Epithelial cell of prostate (primary cell): Measurements from ENCODE around the gene DLX6.
A peak's percentile ranks its signal among the peaks of the same experiment; 100 is the strongest.

ENCODE experiments used
- DNase-seq: peaks from one replicate; pipeline ENCODE4 v3.0.0-alpha.2; 2011; ENCODE audit warnings: low read depth, low spot score
- H3K27ac ChIP-seq: fragments of 450-650 bp; 2 replicates; pipeline ENCODE4 v1.5.1; 2017; ENCODE audit warnings: mild to moderate bottlenecking

DLX6 gene

DNA sequence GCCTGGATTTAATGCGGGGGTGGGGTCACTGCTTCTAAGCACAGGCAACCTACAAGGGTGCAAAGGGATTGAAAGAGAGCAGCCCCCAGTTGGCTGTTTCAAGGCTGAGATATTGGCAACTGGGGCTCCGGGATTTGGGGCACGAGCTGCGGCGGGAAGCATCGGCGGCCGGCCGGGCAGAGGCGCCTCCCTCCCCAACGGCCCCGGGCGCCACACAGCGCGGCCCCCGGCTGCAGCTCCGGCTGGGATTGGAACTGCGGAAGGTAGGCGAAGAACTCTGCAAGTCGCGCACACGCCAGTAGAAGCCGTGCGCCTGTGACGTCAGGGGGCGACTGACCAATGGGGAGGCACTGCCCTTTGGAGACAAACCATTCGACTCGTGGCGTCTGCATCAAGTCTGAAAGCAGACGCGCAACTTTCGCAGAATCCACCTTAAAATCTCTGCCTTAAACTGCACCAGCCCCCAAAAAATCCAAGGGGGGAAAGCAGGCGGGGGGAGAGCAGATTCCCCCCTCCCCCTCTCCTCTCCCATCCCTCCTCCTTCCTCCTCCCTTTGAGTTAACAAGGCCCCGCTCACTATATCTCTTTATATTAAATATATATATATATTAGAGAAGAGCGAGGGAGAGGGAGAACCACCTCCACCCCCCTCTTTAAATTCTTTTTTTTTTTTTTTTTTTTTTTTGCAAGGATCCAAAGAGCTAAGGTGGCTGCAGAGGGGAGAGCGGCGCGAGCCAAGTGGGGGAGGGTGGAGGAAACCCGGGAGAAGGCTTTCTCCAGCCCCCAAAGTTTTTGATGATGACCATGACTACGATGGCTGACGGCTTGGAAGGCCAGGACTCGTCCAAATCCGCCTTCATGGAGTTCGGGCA lies at the start of gene DLX6:
Gene DLX6, plus strand, starts transcription at position 371 of the 872 bp plus-strand sequence. Its CDS starts 425 bp downstream, at position 796.
- H3K27ac ChIP-seq: no peak within 1 kb of the TSS
- DNase-seq: no peak

DNA sequence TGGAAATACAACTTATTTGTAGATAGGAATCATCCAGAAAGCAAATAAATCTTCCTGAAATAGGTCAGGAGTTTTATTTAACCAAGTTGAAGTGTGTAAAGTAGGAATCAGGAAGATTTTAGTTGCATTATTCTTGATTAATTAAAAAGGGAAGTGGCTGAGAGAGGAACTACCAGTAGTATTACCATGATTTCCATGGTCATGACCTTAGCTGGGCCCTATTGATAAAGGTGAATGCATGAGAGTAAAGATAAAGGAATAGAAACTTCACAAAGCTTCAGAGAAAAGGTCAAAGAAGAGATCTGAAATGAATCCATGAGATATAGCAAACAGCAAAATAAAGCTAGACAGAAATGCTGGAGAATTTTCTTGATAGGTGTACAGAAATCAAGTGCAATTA lies 46.2 kb upstream of the DLX6 start:
- no peak overlapping the region for H3K27ac ChIP-seq
- DNase-seq: no peak

DNA sequence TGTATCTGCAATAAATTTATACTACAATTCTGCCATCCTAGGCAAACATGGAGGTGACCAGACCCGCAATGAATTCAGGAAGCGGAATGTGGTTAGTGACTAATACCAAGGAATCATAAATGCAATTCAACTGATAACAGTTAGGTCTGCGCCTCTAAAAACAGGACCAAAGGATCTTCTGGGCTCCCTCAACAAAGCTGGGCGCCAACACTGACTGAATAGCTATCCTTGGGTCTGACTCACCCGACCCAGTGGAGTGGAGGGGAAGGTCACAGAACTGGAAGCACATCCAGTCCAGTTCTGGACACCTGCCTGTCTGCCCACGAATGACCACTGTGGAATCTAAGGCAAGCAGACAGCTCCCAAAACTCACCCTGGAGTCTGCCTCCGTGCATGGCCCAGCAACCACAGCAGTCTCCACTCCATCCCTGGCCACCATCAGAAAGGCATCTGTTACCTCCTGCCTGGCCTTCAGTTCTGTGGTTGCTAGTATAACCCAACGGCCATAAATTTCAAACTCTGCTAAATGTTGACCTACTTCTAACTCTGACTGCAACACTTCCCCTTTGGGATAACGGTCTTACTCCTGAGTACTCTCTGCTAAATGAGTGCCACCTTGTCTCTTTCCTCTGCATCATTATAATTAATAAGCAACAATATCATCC lies 43.0 kb upstream of the DLX6 start:
- no peak overlapping the region for H3K27ac ChIP-seq
- no peak for DNase-seq

DNA sequence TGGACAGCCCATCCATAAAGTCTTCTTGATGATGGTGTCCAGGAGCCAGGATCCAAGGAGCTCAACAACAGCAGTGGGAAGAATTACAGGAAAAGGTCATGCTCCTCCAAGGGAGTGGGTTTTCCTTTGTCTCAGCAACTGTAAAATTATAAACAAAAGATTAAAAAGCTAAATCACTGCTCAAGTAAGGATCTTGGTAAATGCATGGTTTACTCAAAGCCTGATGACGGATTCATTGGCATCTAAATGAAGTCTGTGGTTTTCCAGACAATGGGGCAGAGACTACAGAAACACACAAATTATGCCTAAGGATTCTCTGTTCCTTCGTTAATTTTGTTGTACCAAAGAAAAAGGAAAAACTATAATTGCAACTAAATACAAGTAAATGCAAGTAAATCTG lies 36.4 kb upstream of the DLX6 start:
- no peak overlapping the region for H3K27ac ChIP-seq
- DNase-seq: no peak

DNA sequence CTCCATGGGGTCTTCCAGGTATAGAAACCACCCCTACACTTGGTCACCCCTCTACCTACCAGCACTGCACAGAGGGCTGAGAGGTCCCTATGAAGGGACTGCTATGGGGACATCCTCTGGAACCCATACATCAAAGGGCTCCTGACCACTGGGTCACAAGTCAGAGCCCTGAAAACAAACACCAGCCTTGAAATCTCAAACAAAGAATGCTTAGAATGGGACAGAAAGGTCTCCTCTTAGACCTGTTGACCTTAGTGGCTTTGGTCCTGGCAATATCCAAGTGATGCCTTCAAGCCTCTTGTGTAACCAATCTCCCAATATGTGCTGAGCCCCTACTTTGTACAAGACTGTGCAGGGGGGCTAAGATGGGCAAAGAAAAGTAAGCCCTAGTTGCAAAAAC lies 34.6 kb upstream of the DLX6 start:
- no peak overlapping the region for H3K27ac ChIP-seq
- no peak for DNase-seq

DNA sequence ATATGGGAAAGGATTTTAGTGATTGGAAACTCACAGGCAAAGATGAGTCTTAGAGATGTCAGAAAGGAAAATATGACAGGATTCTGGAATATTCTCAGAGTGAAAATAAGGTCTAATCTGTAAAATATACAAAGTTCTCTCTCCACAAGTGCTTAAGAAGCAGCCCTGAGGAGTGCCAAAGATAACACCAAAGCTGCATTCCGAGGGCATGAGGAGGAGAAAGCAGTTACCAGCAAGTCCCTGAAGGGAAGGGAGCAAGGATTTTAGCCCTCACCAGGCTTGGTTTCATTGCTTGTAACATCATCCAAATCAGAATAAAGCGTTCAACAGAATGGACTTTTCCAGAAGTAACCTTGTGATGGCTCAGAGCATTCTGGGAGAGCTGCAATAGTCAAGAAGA lies 31.4 kb upstream of the DLX6 start:
- no peak overlapping the region for H3K27ac ChIP-seq
- no peak for DNase-seq

DNA sequence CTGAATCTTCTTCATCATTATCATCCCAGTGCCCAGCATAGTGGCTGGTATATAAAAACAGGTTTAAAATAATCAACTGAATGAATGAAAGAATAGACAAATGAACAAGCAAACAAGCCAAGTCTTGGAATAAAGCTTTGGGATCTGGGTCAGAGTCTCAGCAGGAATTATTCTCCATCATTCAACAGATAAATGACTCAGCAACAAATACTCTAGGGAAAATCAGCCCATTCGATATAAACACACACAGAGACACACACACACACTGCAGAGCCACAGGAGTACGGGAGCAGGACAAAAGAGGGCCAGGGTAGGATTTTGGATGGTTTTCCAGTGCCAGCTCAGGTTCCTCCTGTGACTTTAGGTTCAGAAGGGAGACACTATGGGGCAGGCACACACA lies 29.2 kb upstream of the DLX6 start:
- no peak for DNase-seq
- H3K27ac ChIP-seq: no peak overlapping the region

DNA sequence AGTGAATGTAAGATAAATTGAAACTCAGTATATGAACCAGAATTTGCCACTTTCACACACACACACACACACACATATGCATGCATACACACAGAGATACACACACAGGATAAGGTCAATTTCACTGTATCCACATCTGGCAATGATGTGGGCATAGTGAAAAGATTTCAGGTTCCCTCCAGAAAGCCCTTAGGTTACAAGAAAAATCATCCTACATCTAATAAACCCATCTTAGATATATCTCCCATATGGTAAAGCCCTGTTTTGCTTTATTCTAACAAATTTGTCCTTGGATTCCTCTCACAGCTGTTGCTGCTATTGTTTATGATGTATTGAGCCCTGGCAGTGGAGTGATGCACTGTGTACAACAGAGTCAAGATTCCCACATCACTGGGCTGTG lies 27.9 kb upstream of the DLX6 start:
- H3K27ac ChIP-seq: no peak overlapping the region
- DNase-seq: no peak

DNA sequence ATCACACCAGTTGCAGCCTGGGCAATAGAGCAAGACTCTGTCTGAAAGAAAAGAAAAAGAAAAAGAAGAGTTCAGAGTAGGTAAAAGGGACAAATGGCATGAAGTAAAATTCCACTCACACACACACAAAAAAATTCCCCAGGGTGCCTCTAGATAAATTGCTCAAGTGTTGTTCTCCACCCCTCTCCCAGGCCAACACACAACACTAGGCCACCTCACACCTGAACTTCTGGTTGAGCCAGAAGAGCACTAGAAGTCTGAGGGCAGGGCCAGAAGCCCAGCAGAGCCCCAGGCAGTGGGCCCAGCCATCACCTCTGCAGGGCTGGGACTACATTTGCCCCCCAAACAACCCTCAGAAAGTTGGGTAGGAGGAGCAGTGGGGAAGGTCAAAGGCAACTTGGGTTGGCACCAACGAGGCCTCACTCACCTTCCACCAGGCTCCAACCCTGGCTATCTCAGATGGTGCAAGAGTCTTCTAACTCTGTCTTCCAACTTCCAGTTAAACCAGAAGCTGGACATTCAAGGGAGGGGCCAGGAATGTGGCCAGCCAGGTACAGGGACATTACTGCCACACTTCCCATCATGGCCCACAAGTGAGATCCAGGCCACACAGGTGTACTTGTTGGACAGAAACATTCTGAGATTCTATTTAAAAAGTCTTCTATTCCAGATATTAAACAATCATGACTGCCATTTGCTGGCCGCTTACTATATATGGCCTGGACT lies 25.6 kb upstream of the DLX6 start:
- H3K27ac ChIP-seq: peak overlapping the region; percentile 4
- DNase-seq: no peak

DNA sequence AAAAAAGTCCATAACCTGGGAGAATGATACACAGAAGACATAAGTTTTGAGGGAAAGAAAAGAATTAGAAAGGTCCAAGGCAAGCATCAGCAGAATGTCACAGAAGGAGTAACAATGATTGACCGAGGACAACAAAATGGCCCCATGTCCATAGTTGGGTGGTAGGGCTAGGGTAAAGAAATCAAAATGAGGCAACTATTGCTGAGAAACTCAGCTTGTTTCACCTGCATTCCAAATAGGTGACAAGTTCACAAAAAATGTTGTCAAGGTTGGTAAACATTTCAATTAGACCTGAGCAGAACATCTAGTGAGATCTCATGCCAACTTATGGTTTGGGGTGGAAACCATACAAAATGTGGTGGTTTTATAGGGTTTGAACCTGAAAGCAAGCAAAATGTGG lies 22.8 kb upstream of the DLX6 start:
- DNase-seq: no peak
- H3K27ac ChIP-seq: no peak overlapping the region

DNA sequence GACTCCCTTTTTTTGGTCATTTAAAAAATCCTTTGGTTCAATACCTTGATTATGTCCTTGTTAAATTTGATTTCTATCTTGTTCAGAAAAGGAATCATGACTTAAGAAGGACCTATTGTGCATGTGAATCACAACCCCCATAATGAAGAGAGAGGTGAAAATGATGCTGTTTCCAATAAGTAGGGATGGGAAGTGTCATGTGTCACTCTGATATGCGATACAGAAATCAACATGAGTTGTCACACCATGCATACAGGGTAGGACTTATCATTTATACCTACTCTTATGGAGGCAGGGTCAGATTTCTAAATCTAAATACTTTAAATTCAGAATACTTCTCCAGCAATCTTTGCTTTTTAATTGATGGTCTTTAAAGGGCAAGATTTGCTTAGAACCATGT lies 19.4 kb upstream of the DLX6 start:
- no peak for DNase-seq
- no peak overlapping the region for H3K27ac ChIP-seq

DNA sequence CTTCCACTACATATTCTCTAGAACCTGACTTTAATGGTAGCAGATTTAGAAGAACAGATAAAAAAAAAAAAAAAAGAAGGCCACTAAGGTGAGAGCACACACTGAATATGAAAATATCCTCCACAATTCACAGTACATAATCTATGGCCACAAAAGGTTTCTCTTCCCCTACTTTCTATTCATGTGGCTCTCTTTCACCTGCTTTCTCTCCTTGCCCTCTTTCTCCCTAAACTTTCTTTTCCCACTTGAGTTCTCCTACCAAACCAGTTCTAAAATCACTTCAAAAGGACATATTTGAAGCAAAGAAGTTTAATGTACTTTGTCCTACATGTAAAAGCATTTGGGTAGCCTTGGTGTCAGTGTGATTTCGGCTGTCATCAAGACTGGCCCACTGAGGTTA lies 18.5 kb upstream of the DLX6 start:
- H3K27ac ChIP-seq: no peak overlapping the region
- DNase-seq: no peak

DNA sequence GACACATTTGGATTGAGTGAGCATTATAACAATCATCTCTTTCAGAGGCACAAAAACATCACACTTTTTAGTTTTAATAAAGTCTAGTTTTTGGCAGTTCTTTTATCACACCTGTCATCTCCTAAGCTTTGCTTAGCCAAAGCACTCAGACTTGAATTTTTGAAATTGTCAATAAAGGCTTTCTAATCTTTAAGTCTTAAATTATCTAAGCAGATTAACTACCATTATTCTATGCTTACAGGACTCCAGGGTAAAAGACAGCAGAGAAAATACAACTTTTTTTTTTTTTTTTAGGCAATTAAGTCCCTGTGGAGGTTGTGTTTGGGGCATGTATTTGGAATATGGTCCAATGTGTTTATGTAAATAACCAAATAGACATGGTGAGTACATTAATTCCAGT lies 17.6 kb upstream of the DLX6 start:
- no peak for DNase-seq
- H3K27ac ChIP-seq: no peak overlapping the region

DNA sequence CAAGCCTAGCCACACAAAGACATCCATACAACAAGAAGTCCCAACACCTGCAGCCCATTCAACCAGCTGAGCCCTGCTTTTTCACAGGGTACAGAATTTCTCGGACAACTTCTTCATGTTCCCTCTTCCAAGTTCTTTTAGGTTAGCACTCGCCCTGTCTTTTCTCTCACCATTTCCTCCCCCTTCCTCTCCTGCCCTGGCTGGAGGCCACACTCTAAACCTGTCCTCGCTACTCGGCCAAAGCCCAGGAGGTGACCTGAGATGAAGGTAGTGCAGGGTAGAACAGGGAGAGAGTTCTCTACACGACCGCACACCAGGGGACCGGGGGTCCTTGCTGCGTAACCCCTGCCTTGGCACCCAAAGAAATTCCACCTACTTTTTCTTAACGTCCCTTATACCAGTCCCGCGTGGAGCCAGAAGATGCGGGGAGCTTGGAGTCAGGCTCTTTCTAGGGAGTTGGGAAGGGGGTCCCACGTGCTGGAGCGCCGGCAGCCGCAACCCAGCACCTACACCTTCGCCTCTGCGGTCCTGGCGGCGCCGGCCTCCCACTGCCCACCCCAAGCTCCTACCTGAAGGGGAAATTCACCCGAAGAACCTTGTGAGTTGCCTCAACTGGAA lies 16.0 kb upstream of the DLX6 start:
- H3K27ac ChIP-seq: no peak overlapping the region
- no peak for DNase-seq

DNA sequence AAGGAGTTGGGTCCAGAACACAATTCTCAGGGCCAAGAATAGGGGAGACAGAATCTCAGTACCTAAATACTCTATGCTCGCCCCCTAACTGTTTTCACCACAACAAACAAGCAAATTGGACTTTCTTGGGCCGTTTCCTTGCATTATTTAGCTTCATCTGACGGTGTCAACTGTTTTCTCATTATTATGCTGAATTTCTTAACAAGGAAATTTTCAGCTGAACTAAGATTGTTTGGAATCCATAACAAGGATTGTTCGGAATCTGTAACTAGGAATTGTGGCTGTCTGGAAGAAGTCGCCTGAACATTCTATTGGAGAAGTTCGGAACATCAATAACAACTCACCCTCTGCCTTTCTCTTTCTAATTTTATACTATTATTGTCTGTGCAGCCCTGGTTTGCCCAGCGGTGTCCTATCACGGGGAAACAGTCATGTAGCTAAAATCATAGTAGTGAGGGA lies 15.5 kb upstream of the DLX6 start:
- DNase-seq: no peak
- no peak overlapping the region for H3K27ac ChIP-seq

DNA sequence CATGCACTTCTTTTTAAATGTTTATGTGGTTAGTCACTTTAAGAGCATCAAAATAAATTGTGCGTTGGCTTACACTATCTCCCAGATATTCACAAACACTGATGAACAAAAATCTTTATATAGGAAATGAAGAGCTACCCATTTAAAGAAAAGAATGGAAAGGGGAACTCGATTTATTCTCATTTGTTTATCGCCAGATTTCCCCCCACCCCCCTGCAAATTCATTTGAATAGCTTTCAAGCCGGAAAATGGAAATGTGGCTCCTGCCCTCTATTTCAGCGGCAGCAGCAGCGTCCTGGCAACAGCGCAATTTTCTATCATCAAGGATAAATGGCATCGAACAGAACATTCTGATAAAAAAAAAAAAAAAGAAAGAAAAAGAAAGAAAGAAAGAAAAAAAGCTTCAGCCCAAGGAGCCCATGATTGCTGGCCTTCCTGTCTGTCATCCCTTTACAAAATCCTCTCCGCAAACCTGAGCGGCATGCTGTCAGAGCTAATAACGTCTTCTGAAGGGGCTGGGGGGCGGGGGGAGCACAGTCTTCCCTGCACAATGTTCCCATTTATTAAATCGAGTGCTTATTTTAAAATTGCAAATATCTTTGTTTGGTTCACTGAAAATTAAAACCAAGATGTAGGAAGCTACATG lies 13.7 kb upstream of the DLX6 start:
- H3K27ac ChIP-seq: no peak overlapping the region
- DNase-seq: no peak

DNA sequence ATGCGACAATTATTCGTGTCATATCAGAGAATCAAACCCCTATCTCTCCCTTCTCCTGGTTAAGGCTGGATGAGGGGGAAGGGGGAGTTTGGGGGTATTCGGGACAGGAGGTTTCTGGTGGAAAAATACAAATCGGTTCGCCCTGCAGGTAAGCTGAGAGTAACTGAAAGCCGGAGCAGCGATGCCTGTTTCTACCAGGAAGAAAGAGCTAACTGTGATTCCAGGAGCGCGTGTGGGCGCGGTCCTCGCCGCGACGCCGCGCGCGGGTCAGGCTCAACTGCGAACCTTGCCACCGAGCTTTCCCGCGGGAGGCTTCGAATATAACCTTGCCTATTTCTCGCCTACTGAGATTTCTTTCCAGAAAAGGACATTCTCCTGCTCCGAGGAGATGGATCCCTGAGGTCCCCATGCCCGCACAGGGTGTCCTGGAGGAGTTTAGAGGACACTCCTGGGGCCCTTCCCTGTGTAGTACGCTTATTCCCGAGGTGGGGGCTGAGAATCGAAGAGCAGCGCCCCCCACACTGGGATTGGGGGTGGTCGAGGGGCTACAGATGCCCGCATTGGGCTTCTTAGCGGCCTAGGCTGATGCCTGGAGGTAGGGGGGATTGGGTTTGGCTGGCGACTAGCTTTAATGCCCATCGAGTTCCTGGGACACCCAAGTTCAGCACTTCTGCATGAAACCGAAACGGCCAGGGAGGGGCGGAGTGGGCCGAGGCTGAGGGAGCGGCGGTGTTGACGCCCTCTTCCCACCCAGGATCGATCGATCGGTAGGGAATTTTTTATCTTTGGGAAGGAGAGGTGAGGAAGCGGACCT lies 13.0 kb upstream of the DLX6 start:
- no peak overlapping the region for H3K27ac ChIP-seq
- DNase-seq: no peak

DNA sequence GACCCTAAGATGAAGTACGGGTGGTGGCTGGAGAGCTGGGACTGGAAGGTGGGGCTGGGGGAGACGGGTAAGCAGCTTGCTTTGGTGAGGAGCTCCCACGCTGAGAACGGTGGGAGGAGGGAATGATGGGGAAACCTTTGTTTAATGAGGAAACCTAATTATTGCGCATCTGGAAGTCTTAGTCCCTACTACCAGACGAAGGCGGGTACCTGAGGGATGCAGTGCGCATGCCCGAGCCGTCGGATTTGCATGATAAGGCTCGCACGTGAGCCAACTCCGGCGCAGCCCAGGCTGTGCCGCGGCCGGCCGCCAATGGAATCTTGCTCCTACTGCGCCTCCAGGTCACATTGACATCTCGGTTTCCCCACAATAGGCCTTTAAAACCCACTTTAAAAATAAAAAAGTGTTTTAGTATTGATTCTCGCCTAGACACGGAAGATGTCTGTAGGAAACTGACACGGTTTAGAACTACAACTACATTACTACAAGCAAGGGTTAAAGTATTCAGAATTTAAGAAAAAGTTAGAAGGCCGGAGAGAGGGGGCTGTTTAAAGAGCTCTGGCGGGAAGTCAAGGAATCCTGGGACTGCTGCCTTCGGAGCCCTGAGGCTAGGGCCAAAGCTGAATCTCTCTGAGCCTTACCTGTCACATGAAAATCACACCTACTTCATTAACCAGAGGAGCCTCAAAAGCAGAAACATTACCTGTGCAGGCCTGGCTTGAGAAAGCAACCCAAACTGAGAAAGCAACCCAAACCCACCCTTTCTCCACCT lies 12.1 kb upstream of the DLX6 start:
- no peak for DNase-seq
- no peak overlapping the region for H3K27ac ChIP-seq

DNA sequence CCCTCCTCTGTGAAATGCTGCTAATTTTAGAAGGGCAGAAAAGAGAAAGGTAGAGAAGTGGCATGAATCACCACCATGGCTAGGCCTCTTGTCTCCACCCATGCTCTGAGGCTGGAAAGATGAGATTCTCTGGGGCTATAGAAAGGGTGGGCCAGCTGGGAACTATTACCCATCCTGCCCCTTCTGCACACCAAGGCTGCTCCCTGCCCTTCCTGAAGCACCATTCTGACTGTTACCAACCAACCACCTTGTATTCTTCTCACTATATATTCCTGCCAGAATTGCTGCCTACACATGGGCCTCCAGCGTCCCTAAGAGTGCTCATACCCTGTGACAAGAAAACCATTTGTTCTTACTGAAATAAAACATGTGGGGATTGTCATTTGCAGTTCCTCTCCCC lies 11.4 kb upstream of the DLX6 start:
- no peak overlapping the region for H3K27ac ChIP-seq
- DNase-seq: no peak
